SK-N-SH (cell line): Measurements from ENCODE around the gene IL9. TPM values are rescaled to one million over a fixed set of nuclear protein-coding genes. Genes with fewer than 3 reads are reported as not detected.

Source experiments
- CTCF ChIA-PET: fragments of 300-600, 350-600 bp; formaldehyde crosslinking; extraction: SDS; loops from one replicate; lab custom pipeline; 2021; lab: Yijun Ruan, JAX
- POLR2A ChIA-PET: fragments of 350-600 bp; sonication (Branson Sonifier 250); formaldehyde crosslinking; extraction: SDS; loops from one replicate; lab custom pipeline; 2020; ENCODE audit warnings: antibody characterized with exemption, inconsistent platforms; lab: Yijun Ruan, JAX
- DNase-seq: peaks from one replicate; pipeline ENCODE4 v3.0.0; 2012
- H2AFZ ChIP-seq: fragments of 200-600 bp; sonication (generic); 2 replicates; pipeline ENCODE4 v1.8.1; 2016; ENCODE audit warnings: antibody characterized with exemption, mild to moderate bottlenecking, low read depth
- H3F3A ChIP-seq: fragments of 200-600 bp; sonication (generic); replicated peaks from 2 replicates; pipeline ENCODE3; 2016; ENCODE audit warnings: antibody characterized with exemption, mild to moderate bottlenecking; ENCODE audit not compliant: insufficient read depth
- H3K27ac ChIP-seq, 2 experiments: fragments of 200-500 bp in 1 of 2; fragments of 200-600 bp in 1 of 2; sonication (Bioruptor generic) in 1 of 2; sonication (generic), shearing (Covaris generic) in 1 of 2; 2 replicates each; pipeline versions ENCODE4 v1.5.1 to v1.6.1; 2014 to 2016; ENCODE audit warnings: low read depth in 2 of 2, inconsistent platforms in 1 of 2, low read length in 1 of 2, mild to moderate bottlenecking in 1 of 2, mixed read lengths in 1 of 2
- H3K27me3 ChIP-seq: fragments of 200-600 bp; sonication (generic), shearing (Covaris generic); 2 replicates; pipeline ENCODE4 v1.6.1; 2016; ENCODE audit warnings: mixed run types; ENCODE audit not compliant: insufficient read depth
- H3K36me3 ChIP-seq, 2 experiments: fragments of 200-500 bp in 1 of 2; fragments of 200-600 bp in 1 of 2; sonication (Bioruptor generic) in 1 of 2; sonication (generic) in 1 of 2; replicated peaks in 1 of 2; 2 replicates each; pipeline versions ENCODE3 to v1.5.1; 2014 to 2016; ENCODE audit warnings: low read length in 1 of 2, mild to moderate bottlenecking in 1 of 2; ENCODE audit not compliant: insufficient read depth in 2 of 2, control insufficient read depth in 1 of 2
- H3K4me1 ChIP-seq, 2 experiments: fragments of 200-500 bp in 1 of 2; fragments of 200-600 bp in 1 of 2; sonication (Bioruptor generic) in 1 of 2; sonication (generic), shearing (Covaris generic) in 1 of 2; 2 replicates each; pipeline versions ENCODE4 v1.5.1 to v1.6.1; 2014 to 2016; ENCODE audit warnings: low read depth in 1 of 2, low read length in 1 of 2, mixed run types in 1 of 2; ENCODE audit not compliant: insufficient read depth in 2 of 2, control insufficient read depth in 1 of 2
- H3K4me2 ChIP-seq: fragments of 200-600 bp; sonication (generic), shearing (Covaris generic); 2 replicates; pipeline ENCODE4 v1.6.1; 2017; ENCODE audit warnings: mixed run types
- H3K4me3 ChIP-seq, 2 experiments: fragments of 200-500 bp in 1 of 2; fragments of 200-600 bp in 1 of 2; sonication (Bioruptor generic) in 1 of 2; sonication (generic), shearing (Covaris generic) in 1 of 2; 2 replicates each; pipeline versions ENCODE4 v1.5.1 to v1.8.1; 2014 to 2016; ENCODE audit warnings: low read depth in 2 of 2, inconsistent platforms in 1 of 2, low read length in 1 of 2, mild to moderate bottlenecking in 1 of 2, mixed read lengths in 1 of 2, moderate library complexity in 1 of 2
- H3K79me2 ChIP-seq: fragments of 200-600 bp; sonication (generic); 2 replicates; pipeline ENCODE4 v1.8.1; 2017; ENCODE audit warnings: mild to moderate bottlenecking; ENCODE audit not compliant: insufficient read depth
- H3K9ac ChIP-seq: fragments of 200-600 bp; sonication (generic); 2 replicates; pipeline ENCODE4 v1.6.1; 2017; ENCODE audit warnings: mixed run types
- H3K9me2 ChIP-seq: fragments of 200-600 bp; sonication (generic); 2 replicates; pipeline ENCODE4 v1.6.1; 2017; ENCODE audit warnings: mixed run types
- H3K9me3 ChIP-seq: fragments of 200-600 bp; sonication (generic); 2 replicates; pipeline ENCODE4 v1.6.1; 2017; ENCODE audit warnings: mixed run types, mild to moderate bottlenecking, moderate library complexity
- H4K20me1 ChIP-seq: fragments of 200-600 bp; sonication (generic); 2 replicates; pipeline ENCODE4 v1.6.1; 2017; ENCODE audit warnings: mild to moderate bottlenecking, mixed run types; ENCODE audit not compliant: insufficient read depth
- CHD2 ChIP-seq: fragments of 150-350 bp; IDR thresholded peaks from 2 replicates; pipeline ENCODE4 v1.6.1; 2018; ENCODE audit warnings: low read length; ENCODE audit not compliant: partially characterized antibody
- ELF1 ChIP-seq: IDR thresholded peaks from 2 replicates; pipeline ENCODE4 v1.4.0; 2012
- EP300 ChIP-seq, 2 experiments: IDR thresholded peaks; 2 replicates each; pipeline versions ENCODE4 v1.4.0 to v1.6.1; 2012; ENCODE audit warnings: borderline replicate concordance in 1 of 2, low read depth in 1 of 2, low read length in 1 of 2
- FOXJ3 ChIP-seq: sonication (generic); formaldehyde crosslinking; IDR thresholded peaks from 2 replicates; pipeline ENCODE4 v1.5.1; 2020; ENCODE audit warnings: mild to moderate bottlenecking, missing genetic modification reagents
- JUND ChIP-seq: IDR thresholded peaks from 2 replicates; pipeline ENCODE4 v1.4.0; 2012
- MEF2A ChIP-seq: IDR thresholded peaks from 2 replicates; pipeline ENCODE4 v1.4.0; 2012; ENCODE audit warnings: low read depth, borderline replicate concordance
- POLR2AphosphoS5 ChIP-seq: IDR thresholded peaks from 2 replicates; pipeline ENCODE4 v1.6.1; 2012; ENCODE audit warnings: low read depth, low read length
- RAD21 ChIP-seq: IDR thresholded peaks from 2 replicates; pipeline ENCODE4 v1.6.1; 2012; ENCODE audit warnings: mild to moderate bottlenecking, low read length
- RFX5 ChIP-seq: IDR thresholded peaks from 2 replicates; pipeline ENCODE4 v1.6.1; 2012; ENCODE audit warnings: mild to moderate bottlenecking, improper control_type of control experiment, low read length
- TAF1 ChIP-seq: IDR thresholded peaks from 2 replicates; pipeline ENCODE4 v1.6.1; 2012; ENCODE audit warnings: low read depth, mild to moderate bottlenecking, low read length, moderate library complexity, borderline replicate concordance
- WGBS: methylation state at CpG from one replicate; pipeline ENCODE4 v1.1.6; 2017; ENCODE audit warnings: low lambda C conversion rate; 5-methylcytosine and 5-hydroxymethylcytosine counted together
- polyA plus RNA-seq, 3 experiments: library from polyadenylated mRNA; depleted of rRNA; stranded (reverse); fragments of >200 nt; gene quantifications; 2 replicates each; pipeline ENCODE4 v1.2.3, GENCODE V29; 2012
- TF ChIP-seq, protein P1 (sequence below): fragments of 200-600 bp; sonication (generic); IDR thresholded peaks from 2 replicates; pipeline ENCODE4 v1.6.1; 2017; ENCODE audit warnings: antibody characterized with exemption, mild to moderate bottlenecking, moderate library complexity
- TF ChIP-seq, protein P2 (sequence below): IDR thresholded peaks from 2 replicates; pipeline ENCODE4 v1.6.1; 2012; ENCODE audit warnings: mild to moderate bottlenecking, low read depth, low read length, moderate library complexity
- TF ChIP-seq, protein P3 (sequence below): IDR thresholded peaks from 2 replicates; pipeline ENCODE4 v1.4.0; 2012; ENCODE audit warnings: low read depth
- TF ChIP-seq, protein P4 (sequence below): IDR thresholded peaks from 2 replicates; pipeline ENCODE4 v1.4.0; 2012; ENCODE audit warnings: low read depth, borderline replicate concordance

Gene IL9
- polyA plus RNA-seq, 1 of the 3 experiments (the other 2 are of a cell fraction): not detected

DNA sequence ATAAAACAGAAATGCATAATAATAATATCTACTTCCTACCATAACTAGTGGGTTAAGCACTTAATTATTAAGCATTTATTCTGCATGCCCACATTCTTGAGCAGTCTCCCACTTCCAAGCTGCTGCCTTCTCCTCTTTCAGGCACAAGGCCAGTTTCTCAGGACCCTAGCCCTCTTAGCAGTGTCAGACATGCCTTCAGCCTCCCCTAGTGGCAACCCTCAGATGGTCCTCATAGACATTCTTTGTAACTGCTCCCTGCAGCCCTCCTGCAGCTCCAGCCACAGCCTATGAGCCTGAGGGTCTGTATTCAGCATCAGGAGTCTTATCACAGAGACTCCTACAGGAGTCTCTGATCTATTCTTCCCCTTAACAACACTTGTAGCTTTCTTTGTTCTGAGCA, 3.9 kb downstream of the IL9 start:
- H3K27ac ChIP-seq: no peak overlapping the region
- H3K4me3 ChIP-seq: no peak overlapping the region
- no peak for DNase-seq
- no peak overlapping the region for H3K4me2 ChIP-seq
- no peaks in the 10 kb centered on the region for H3F3A ChIP-seq
- no peaks in the 10 kb centered on the region for H3K27me3 ChIP-seq
- ChIA-PET CTCF (interaction anchor here (0.6 to 10.7 kb wide), 11 partner anchors 14 to 1251 kb away, joined by 3 to 104 read pairs (median 5); no protein-coding TSS in a partner anchor), POLR2A (no interaction called here)
- H3K9me2 ChIP-seq: no peaks in the 10 kb centered on the region
- H3K79me2 ChIP-seq: no peaks in the 10 kb centered on the region
- H3K36me3 ChIP-seq: no peaks in the 10 kb centered on the region
- H2AFZ ChIP-seq: no peak overlapping the region
- H3K9ac ChIP-seq: no peak overlapping the region
- no peaks in the 10 kb centered on the region for H3K9me3 ChIP-seq
- TF ChIP-seq FOXJ3 (CRISPR knock-in tag): no peak
- TF ChIP-seq, protein P1, sequence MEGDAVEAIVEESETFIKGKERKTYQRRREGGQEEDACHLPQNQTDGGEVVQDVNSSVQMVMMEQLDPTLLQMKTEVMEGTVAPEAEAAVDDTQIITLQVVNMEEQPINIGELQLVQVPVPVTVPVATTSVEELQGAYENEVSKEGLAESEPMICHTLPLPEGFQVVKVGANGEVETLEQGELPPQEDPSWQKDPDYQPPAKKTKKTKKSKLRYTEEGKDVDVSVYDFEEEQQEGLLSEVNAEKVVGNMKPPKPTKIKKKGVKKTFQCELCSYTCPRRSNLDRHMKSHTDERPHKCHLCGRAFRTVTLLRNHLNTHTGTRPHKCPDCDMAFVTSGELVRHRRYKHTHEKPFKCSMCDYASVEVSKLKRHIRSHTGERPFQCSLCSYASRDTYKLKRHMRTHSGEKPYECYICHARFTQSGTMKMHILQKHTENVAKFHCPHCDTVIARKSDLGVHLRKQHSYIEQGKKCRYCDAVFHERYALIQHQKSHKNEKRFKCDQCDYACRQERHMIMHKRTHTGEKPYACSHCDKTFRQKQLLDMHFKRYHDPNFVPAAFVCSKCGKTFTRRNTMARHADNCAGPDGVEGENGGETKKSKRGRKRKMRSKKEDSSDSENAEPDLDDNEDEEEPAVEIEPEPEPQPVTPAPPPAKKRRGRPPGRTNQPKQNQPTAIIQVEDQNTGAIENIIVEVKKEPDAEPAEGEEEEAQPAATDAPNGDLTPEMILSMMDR: peak; percentile 42
- H4K20me1 ChIP-seq: no peaks in the 10 kb centered on the region
- peaks cover 0 to 10% of the 10 kb centered on the region in 2 experiments; a peak in 1 of 4 replicates for H3K4me1 ChIP-seq

DNA sequence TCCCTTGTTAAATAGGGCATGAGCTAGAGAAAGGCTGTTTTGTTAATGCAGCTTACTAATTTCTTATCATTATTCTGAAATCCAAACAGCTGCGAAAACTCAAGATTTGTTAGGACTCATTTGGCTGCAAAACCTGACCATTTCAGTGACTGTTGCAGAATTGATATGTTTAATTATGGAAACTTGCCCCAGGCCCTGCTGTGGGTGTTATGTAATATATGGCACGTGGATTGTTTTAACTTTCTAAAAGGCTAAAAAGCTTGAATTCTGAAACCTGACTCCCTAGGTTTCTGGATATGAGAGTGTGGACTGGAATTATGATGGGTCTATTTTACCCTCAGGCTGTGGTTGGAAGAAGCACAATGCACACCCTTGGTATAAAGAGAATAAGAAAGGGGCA, 4.4 kb downstream of the IL9 start:
- CTCF ChIA-PET: interaction anchor here (0.6 to 10.7 kb wide), 13 partner anchors 13 to 1252 kb away, joined by 3 to 104 read pairs (median 5); no protein-coding TSS in a partner anchor
- H3K4me1 ChIP-seq: peaks cover 0 to 10% of the 10 kb centered on the region in 2 experiments; a peak in 1 of 4 replicates
- 90% methylated on average over 2 of the region's 2 CpGs for WGBS

More for the DNA sequence above, 4.4 kb downstream of the IL9 start:
- Histone ChIP-seq H2AFZ (no peak overlapping the region), H3K9me3 (no peaks in the 10 kb centered on the region), H4K20me1 (no peaks in the 10 kb centered on the region), H3K4me2 (no peak overlapping the region), H3K4me3 (no peak overlapping the region), H3K36me3 (no peaks in the 10 kb centered on the region), H3K27me3 (no peaks in the 10 kb centered on the region), H3K9ac (no peak overlapping the region), H3K9me2 (no peaks in the 10 kb centered on the region), H3K27ac (no peak overlapping the region), H3K79me2 (no peaks in the 10 kb centered on the region), H3F3A (no peaks in the 10 kb centered on the region)
- DNase-seq: no peak
- TF ChIP-seq POLR2AphosphoS5 (no peak), RFX5 (no peak), JUND (no peak), MEF2A (no peak), TAF1 (no peak), CHD2 (no peak), RAD21 (no peak), EP300 (IDR thresholded peaks at IDR 0.05; ENCODE audit: borderline replicate concordance in 1 of 2, low read depth in 1 of 2, low read length in 1 of 2) (no peak), ELF1 (no peak)
- TF ChIP-seq, protein P2, sequence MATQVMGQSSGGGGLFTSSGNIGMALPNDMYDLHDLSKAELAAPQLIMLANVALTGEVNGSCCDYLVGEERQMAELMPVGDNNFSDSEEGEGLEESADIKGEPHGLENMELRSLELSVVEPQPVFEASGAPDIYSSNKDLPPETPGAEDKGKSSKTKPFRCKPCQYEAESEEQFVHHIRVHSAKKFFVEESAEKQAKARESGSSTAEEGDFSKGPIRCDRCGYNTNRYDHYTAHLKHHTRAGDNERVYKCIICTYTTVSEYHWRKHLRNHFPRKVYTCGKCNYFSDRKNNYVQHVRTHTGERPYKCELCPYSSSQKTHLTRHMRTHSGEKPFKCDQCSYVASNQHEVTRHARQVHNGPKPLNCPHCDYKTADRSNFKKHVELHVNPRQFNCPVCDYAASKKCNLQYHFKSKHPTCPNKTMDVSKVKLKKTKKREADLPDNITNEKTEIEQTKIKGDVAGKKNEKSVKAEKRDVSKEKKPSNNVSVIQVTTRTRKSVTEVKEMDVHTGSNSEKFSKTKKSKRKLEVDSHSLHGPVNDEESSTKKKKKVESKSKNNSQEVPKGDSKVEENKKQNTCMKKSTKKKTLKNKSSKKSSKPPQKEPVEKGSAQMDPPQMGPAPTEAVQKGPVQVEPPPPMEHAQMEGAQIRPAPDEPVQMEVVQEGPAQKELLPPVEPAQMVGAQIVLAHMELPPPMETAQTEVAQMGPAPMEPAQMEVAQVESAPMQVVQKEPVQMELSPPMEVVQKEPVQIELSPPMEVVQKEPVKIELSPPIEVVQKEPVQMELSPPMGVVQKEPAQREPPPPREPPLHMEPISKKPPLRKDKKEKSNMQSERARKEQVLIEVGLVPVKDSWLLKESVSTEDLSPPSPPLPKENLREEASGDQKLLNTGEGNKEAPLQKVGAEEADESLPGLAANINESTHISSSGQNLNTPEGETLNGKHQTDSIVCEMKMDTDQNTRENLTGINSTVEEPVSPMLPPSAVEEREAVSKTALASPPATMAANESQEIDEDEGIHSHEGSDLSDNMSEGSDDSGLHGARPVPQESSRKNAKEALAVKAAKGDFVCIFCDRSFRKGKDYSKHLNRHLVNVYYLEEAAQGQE: no peak
- TF ChIP-seq, protein P1: no peak
- TF ChIP-seq, protein P3, sequence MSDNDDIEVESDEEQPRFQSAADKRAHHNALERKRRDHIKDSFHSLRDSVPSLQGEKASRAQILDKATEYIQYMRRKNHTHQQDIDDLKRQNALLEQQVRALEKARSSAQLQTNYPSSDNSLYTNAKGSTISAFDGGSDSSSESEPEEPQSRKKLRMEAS: no peak
- TF ChIP-seq, protein P4, sequence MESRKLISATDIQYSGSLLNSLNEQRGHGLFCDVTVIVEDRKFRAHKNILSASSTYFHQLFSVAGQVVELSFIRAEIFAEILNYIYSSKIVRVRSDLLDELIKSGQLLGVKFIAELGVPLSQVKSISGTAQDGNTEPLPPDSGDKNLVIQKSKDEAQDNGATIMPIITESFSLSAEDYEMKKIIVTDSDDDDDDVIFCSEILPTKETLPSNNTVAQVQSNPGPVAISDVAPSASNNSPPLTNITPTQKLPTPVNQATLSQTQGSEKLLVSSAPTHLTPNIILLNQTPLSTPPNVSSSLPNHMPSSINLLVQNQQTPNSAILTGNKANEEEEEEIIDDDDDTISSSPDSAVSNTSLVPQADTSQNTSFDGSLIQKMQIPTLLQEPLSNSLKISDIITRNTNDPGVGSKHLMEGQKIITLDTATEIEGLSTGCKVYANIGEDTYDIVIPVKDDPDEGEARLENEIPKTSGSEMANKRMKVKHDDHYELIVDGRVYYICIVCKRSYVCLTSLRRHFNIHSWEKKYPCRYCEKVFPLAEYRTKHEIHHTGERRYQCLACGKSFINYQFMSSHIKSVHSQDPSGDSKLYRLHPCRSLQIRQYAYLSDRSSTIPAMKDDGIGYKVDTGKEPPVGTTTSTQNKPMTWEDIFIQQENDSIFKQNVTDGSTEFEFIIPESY: no peak
- POLR2A ChIA-PET: no interaction called here
